Measurements from ENCODE around the gene ST6GAL1. TPM values are rescaled to one million over a fixed set of nuclear protein-coding genes. Genes with fewer than 3 reads are reported as not detected.

The ST6GAL1 gene
- polyA plus RNA-seq, 3 donors: 19.0 to 24.4 (median 20.5) TPM

DNA sequence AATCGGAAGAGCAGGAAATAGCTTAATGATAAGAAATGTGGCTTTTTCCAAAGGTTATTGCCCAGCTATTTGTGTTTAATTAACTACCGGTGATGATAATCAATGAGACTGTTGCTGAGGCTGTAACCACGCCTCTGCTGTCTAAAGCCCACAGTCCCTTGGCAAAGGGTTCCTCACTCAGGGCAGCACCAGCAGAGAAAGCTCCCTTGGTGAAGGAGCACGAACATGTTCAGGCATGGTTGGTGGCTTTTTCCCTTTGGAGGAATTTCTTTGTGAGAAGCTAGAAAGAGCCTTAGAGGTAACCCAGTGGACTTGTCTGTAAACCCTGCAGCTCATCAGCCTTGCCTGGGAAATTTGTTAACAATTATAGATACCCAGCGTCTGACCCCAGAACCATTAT, 7.5 kb upstream of the ST6GAL1 start:
- Mint-ChIP-seq H3K27me3 (ENCODE audit: low read depth in 3 of 3) (peaks cover 2 to 8% (median 3%) of the 10 kb centered on the region in 3 donors), H3K4me3 (no peak overlapping the region), H3K36me3 (no peaks in the 10 kb centered on the region), H3K27ac (no peak overlapping the region), H3K9me3 (peaks cover 0 to 2% (median 0%) of the 10 kb centered on the region in 7 donors), H3K4me1 (no peaks in the 10 kb centered on the region)
- Histone ChIP-seq H3K79me2 (ENCODE audit: insufficient read depth, low read length) (no peaks in the 10 kb centered on the region), H3K4me1 (ENCODE audit: control insufficient read depth in 1 of 2, insufficient read depth in 2 of 2, low read length in 2 of 2) (no peaks in the 10 kb centered on the region), H3K27ac (ENCODE audit: low read depth in 1 of 2, low read length in 2 of 2) (no peak overlapping the region), H3K9me3 (replicated peaks in 1 of 2; ENCODE audit: control insufficient read depth in 1 of 2, insufficient read depth in 1 of 2, low read length in 2 of 2) (no peaks in the 10 kb centered on the region), H3K4me2 (replicated peaks; ENCODE audit: extremely low read depth, low read length, poor library complexity, severe bottlenecking) (no peak overlapping the region), H2AFZ (ENCODE audit: insufficient read depth, low read depth, low read length, poor library complexity, severe bottlenecking) (no peak overlapping the region), H3K36me3 (replicated peaks in 1 of 2; ENCODE audit: control insufficient read depth in 1 of 2, insufficient read depth in 2 of 2, low read length in 2 of 2) (no peaks in the 10 kb centered on the region), H3K27me3 (ENCODE audit: control insufficient read depth in 2 of 2, insufficient read depth in 2 of 2, low read length in 2 of 2) (no peaks in the 10 kb centered on the region), H4K20me1 (ENCODE audit: insufficient read depth, low read length) (no peaks in the 10 kb centered on the region), H3K9ac (ENCODE audit: insufficient read depth, low read length, poor library complexity, severe bottlenecking) (no peak overlapping the region), H3K4me3 (replicated peaks in 1 of 3; ENCODE audit: low read depth in 2 of 3, low read length in 3 of 3) (no peak overlapping the region)
- TF ChIP-seq CTCF (IDR thresholded peaks at IDR 0.05): no peak
- intact Hi-C loops (cut with micrococcal nuclease): no loop called here
- DNase-seq: no peak
- whole genome bisulfite sequencing (ENCODE audit: insufficient coverage): 96% methylated on average over 4 of the region's 5 CpGs

DNA sequence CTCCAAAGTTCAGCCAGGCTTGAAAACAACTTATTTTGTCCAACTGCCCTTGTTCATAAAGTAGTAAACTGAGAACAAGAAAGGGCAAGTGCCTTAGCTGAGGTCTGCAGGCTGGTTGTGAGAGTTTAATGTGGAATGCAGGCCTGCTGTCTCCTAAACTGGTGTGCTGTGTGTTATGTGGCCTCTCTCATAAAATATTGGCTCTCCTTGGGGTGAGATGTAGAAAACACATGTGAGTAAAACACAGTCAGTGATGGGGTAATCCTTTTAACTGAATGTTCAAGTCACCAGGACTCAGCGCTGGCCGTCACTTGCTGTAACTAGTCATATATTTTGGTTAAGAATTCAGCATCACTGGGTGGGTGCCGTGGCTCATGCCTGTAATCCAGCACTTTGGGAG, 7.1 kb upstream of the ST6GAL1 start:
- H3K79me2 ChIP-seq (ENCODE audit: insufficient read depth, low read length): no peaks in the 10 kb centered on the region
- no peaks in the 10 kb centered on the region for H3K27me3 ChIP-seq (ENCODE audit: control insufficient read depth in 2 of 2, insufficient read depth in 2 of 2, low read length in 2 of 2)
- no peak overlapping the region for H3K27ac Mint-ChIP-seq
- no peak for TF ChIP-seq CTCF (IDR thresholded peaks at IDR 0.05)
- no peak overlapping the region for H3K4me3 Mint-ChIP-seq
- intact Hi-C loops (cut with micrococcal nuclease): no loop called here
- H3K4me1 ChIP-seq (ENCODE audit: control insufficient read depth in 1 of 2, insufficient read depth in 2 of 2, low read length in 2 of 2): no peaks in the 10 kb centered on the region
- H3K4me3 ChIP-seq (replicated peaks in 1 of 3; ENCODE audit: low read depth in 2 of 3, low read length in 3 of 3): no peak overlapping the region
- DNase-seq: no peak
- H2AFZ ChIP-seq (ENCODE audit: insufficient read depth, low read depth, low read length, poor library complexity, severe bottlenecking): no peak overlapping the region
- H3K9me3 ChIP-seq (replicated peaks in 1 of 2; ENCODE audit: control insufficient read depth in 1 of 2, insufficient read depth in 1 of 2, low read length in 2 of 2): no peaks in the 10 kb centered on the region
- H3K9ac ChIP-seq (ENCODE audit: insufficient read depth, low read length, poor library complexity, severe bottlenecking): no peak overlapping the region
- no peaks in the 10 kb centered on the region for H3K4me1 Mint-ChIP-seq
- H3K36me3 ChIP-seq (replicated peaks in 1 of 2; ENCODE audit: control insufficient read depth in 1 of 2, insufficient read depth in 2 of 2, low read length in 2 of 2): no peaks in the 10 kb centered on the region
- peaks cover 2 to 8% (median 4%) of the 10 kb centered on the region in 3 donors for H3K27me3 Mint-ChIP-seq (ENCODE audit: low read depth in 3 of 3)
- H3K36me3 Mint-ChIP-seq: no peaks in the 10 kb centered on the region
- H3K27ac ChIP-seq (ENCODE audit: low read depth in 1 of 2, low read length in 2 of 2): no peak overlapping the region
- WGBS (ENCODE audit: insufficient coverage): 100% methylated on average over 2 of the region's 3 CpGs
- H3K4me2 ChIP-seq (replicated peaks; ENCODE audit: extremely low read depth, low read length, poor library complexity, severe bottlenecking): no peak overlapping the region
- H4K20me1 ChIP-seq (ENCODE audit: insufficient read depth, low read length): no peaks in the 10 kb centered on the region
- H3K9me3 Mint-ChIP-seq: peaks cover 0 to 4% (median 0%) of the 10 kb centered on the region in 7 donors
